Peyer's patch (tissue), 4 donors: ENCODE data around the gene ATP13A4. TPM values are rescaled to one million over a fixed set of nuclear protein-coding genes. Genes with fewer than 3 reads are reported as not detected.

Experiments used
- DNase-seq, 3 donors: peaks; one replicate each; pipeline ENCODE4 v3.0.0-alpha.2; 2017 to 2019
- H3K27ac ChIP-seq, 4 donors: fragments of 200-600 bp; sonication (generic); one replicate each; pipeline ENCODE4 v1.5.1; 2016 to 2019
- H3K27me3 ChIP-seq, 2 donors: fragments of 200-600 bp; sonication (generic); one replicate each; pipeline ENCODE4 v1.5.1; 2019
- H3K36me3 ChIP-seq, 3 donors: fragments of 200-600 bp; sonication (generic); one replicate each; pipeline ENCODE4 v1.5.1; 2016 to 2019
- H3K4me1 ChIP-seq, 4 donors: fragments of 200-600 bp; sonication (generic); one replicate each; pipeline ENCODE4 v1.5.1; 2016 to 2019
- H3K4me3 ChIP-seq, 4 donors: fragments of 200-600 bp; sonication (generic); 1 replicate in 3 of 4; 2 replicates in 1 of 4; pipeline ENCODE4 v1.5.1; 2016 to 2019; ENCODE audit warnings: mild to moderate bottlenecking in 1 of 4
- H3K9me3 ChIP-seq, 4 donors: fragments of 200-600 bp; sonication (generic); one replicate each; pipeline ENCODE4 v1.5.1; 2016 to 2019; ENCODE audit warnings: mild to moderate bottlenecking in 1 of 4
- CTCF ChIP-seq, 6 experiments: fragments of 450-650 bp in 4 of 6; fragments of 200-600 bp in 2 of 6; sonication (generic) in 1 of 6; IDR thresholded peaks; one replicate each; pipeline ENCODE4 v1.5.1; 2017 to 2019; ENCODE audit warnings: antibody characterized with exemption in 6 of 6, mild to moderate bottlenecking in 3 of 6, moderate library complexity in 1 of 6
- POLR2A ChIP-seq, 2 donors: fragments of 450-650 bp; IDR thresholded peaks; one replicate each; pipeline ENCODE4 v1.5.1; 2017; ENCODE audit warnings: antibody characterized with exemption in 2 of 2, mild to moderate bottlenecking in 2 of 2, moderate library complexity in 2 of 2
- total RNA-seq, 4 donors: library from RNA; depleted of rRNA; stranded (reverse); fragments of >200 nt; gene quantifications; one replicate each; pipeline ENCODE4 v1.1.0, GENCODE V29; 2016

Gene ATP13A4
- total RNA-seq, 4 donors from 2014 or later, result 0.47 to 2.1 (median 1.1) TPM; not detected in 1

GRCh38 chr3:193446965-193447602, 107.6 kb downstream of the ATP13A4 start:
- H3K36me3 ChIP-seq, result no peaks in the 10 kb centered on the region
- no peak overlapping the region for H3K4me3 ChIP-seq
- TF ChIP-seq CTCF (IDR thresholded peaks at IDR 0.05) (no peak), POLR2A (IDR thresholded peaks at IDR 0.05) (no peak)
- no peaks in the 10 kb centered on the region for H3K4me1 ChIP-seq
- no peaks in the 10 kb centered on the region for H3K9me3 ChIP-seq
- no peak for DNase-seq
- H3K27me3 ChIP-seq, result no peaks in the 10 kb centered on the region
- no peak overlapping the region for H3K27ac ChIP-seq

- H3K9me3 ChIP-seq, result no peaks in the 10 kb centered on the region
- no peaks in the 10 kb centered on the region for H3K36me3 ChIP-seq
- H3K4me1 ChIP-seq, result no peaks in the 10 kb centered on the region
- no peak for DNase-seq
- H3K27ac ChIP-seq, result no peak overlapping the region
- no peaks in the 10 kb centered on the region for H3K27me3 ChIP-seq
- TF ChIP-seq POLR2A (IDR thresholded peaks at IDR 0.05), result no peak
- no peak for TF ChIP-seq CTCF (IDR thresholded peaks at IDR 0.05)
- no peak overlapping the region for H3K4me3 ChIP-seq
Observed at GRCh38 chr3:193439423-193439822, 115.3 kb downstream of the ATP13A4 start.

GRCh38 chr3:193418576-193419373, 135.9 kb downstream of the ATP13A4 start:
- no peak overlapping the region for H3K27ac ChIP-seq
- no peaks in the 10 kb centered on the region for H3K4me1 ChIP-seq
- no peak for DNase-seq
- H3K9me3 ChIP-seq, result peaks cover 0 to 3% (median 0%) of the 10 kb centered on the region in 4 donors
- H3K4me3 ChIP-seq, result no peak overlapping the region
- H3K27me3 ChIP-seq, result no peaks in the 10 kb centered on the region
- TF ChIP-seq CTCF (IDR thresholded peaks at IDR 0.05), result no peak
- TF ChIP-seq POLR2A (IDR thresholded peaks at IDR 0.05), result no peak
- H3K36me3 ChIP-seq, result no peaks in the 10 kb centered on the region

GRCh38 chr3:193416629-193417028, 138.1 kb downstream of the ATP13A4 start:
- Histone ChIP-seq H3K9me3 (peaks cover 0 to 3% (median 0%) of the 10 kb centered on the region in 4 donors), H3K4me3 (no peak overlapping the region), H3K27me3 (no peaks in the 10 kb centered on the region), H3K4me1 (no peaks in the 10 kb centered on the region), H3K27ac (no peak overlapping the region), H3K36me3 (no peaks in the 10 kb centered on the region)
- TF ChIP-seq POLR2A (IDR thresholded peaks at IDR 0.05), result no peak
- no peak for DNase-seq

GRCh38 chr3:193407688-193408087, 147.0 kb downstream of the ATP13A4 start:
- H3K9me3 ChIP-seq, result no peaks in the 10 kb centered on the region
- TF ChIP-seq CTCF (IDR thresholded peaks at IDR 0.05) (no peak), POLR2A (IDR thresholded peaks at IDR 0.05) (no peak)
- H3K4me3 ChIP-seq, result no peak overlapping the region
- no peaks in the 10 kb centered on the region for H3K4me1 ChIP-seq
- H3K36me3 ChIP-seq, result no peaks in the 10 kb centered on the region
- no peak overlapping the region for H3K27ac ChIP-seq
- no peaks in the 10 kb centered on the region for H3K27me3 ChIP-seq
- no peak for DNase-seq

- DNase-seq, result no peak
- Histone ChIP-seq H3K4me3 (no peak overlapping the region), H3K9me3 (no peaks in the 10 kb centered on the region), H3K4me1 (no peaks in the 10 kb centered on the region), H3K27me3 (no peaks in the 10 kb centered on the region), H3K27ac (no peak overlapping the region), H3K36me3 (no peaks in the 10 kb centered on the region)
- TF ChIP-seq CTCF (IDR thresholded peaks at IDR 0.05) (no peak), POLR2A (IDR thresholded peaks at IDR 0.05) (no peak)
Observed at GRCh38 chr3:193407112-193407511, 147.6 kb downstream of the ATP13A4 start.
